ENCODE results near the gene FIP1L1.

DNA sequence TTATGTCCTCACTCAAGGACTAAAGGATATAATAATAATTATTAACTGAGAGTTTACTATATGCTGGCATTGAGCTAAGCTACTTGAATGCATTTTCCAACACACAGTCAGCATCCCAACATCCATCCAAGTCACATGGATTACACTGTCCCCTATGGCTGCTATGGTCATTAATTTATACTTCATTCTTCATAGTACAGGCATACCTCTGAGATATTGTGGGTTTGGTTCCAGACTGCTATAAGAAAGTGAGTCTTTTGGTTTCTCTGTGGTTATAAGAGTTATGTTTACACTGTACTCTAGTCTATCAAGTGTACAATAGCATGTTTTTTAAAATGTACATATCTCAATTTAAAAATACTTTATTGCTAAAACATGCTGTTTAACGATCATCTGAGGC is 124.7 kb downstream of the FIP1L1 start:
- TF ChIP-seq, protein P1, sequence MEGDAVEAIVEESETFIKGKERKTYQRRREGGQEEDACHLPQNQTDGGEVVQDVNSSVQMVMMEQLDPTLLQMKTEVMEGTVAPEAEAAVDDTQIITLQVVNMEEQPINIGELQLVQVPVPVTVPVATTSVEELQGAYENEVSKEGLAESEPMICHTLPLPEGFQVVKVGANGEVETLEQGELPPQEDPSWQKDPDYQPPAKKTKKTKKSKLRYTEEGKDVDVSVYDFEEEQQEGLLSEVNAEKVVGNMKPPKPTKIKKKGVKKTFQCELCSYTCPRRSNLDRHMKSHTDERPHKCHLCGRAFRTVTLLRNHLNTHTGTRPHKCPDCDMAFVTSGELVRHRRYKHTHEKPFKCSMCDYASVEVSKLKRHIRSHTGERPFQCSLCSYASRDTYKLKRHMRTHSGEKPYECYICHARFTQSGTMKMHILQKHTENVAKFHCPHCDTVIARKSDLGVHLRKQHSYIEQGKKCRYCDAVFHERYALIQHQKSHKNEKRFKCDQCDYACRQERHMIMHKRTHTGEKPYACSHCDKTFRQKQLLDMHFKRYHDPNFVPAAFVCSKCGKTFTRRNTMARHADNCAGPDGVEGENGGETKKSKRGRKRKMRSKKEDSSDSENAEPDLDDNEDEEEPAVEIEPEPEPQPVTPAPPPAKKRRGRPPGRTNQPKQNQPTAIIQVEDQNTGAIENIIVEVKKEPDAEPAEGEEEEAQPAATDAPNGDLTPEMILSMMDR (IDR thresholded peaks at IDR 0.05; ENCODE audit: poor library complexity, severe bottlenecking), result no peak
- no peak for TF ChIP-seq EZH2 (IDR thresholded peaks at IDR 0.05; ENCODE audit: borderline replicate concordance, insufficient read depth, low read length, poor library complexity, severe bottlenecking)
